Upper lobe of left lung (tissue), 4 donors: ENCODE measurements around the gene RAB8B.

Experiments
- CTCF ChIP-seq, 6 experiments: fragments of 450-650 bp in 4 of 6; fragments of 200-600 bp in 2 of 6; sonication (generic) in 2 of 6; IDR thresholded peaks; one replicate each; pipeline ENCODE4 v1.5.1; 2016 to 2019; ENCODE audit warnings: antibody characterized with exemption in 6 of 6
- POLR2A ChIP-seq, 4 donors: fragments of 450-650 bp; IDR thresholded peaks; one replicate each; pipeline ENCODE4 v1.5.1; 2016 to 2017; ENCODE audit warnings: antibody characterized with exemption in 4 of 4, mild to moderate bottlenecking in 2 of 4

GRCh38 chr15:63221346-63221745 is 31.9 kb downstream of the RAB8B start:
- TF ChIP-seq CTCF (IDR thresholded peaks at IDR 0.05) (no peak), POLR2A (IDR thresholded peaks at IDR 0.05) (no peak)
